Activated T-helper 17 cell treated with anti-CD3 and anti-CD28 coated beads, Interleukin-2, amount 50 U/mL, for 72 hours (primary cell): ENCODE results near the gene PAX8. TPM values are rescaled to one million over a fixed set of nuclear protein-coding genes. Genes with fewer than 3 reads are reported as not detected.

Experiments
- ATAC-seq: fragments of 150-1000 bp; cut with Tn5 transposase; replicated peaks from 2 replicates; pipeline ENCODE4 v1.10.0; 2021; ENCODE audit warnings: mild to moderate bottlenecking, moderate library complexity
- H3K27ac Mint-ChIP-seq: one replicate; pipeline ENCODE4 v1.8.0; 2022; ENCODE audit warnings: mixed read lengths
- H3K27me3 Mint-ChIP-seq: one replicate; pipeline ENCODE4 v1.8.0; 2022; ENCODE audit warnings: mixed read lengths
- H3K36me3 Mint-ChIP-seq: one replicate; pipeline ENCODE4 v1.8.0; 2022; ENCODE audit warnings: low read depth, mild to moderate bottlenecking, mixed read lengths
- H3K4me1 Mint-ChIP-seq: one replicate; pipeline ENCODE4 v1.8.0; 2022; ENCODE audit warnings: mixed read lengths
- H3K4me3 Mint-ChIP-seq: one replicate; pipeline ENCODE4 v1.8.0; 2022; ENCODE audit warnings: mild to moderate bottlenecking, mixed read lengths
- H3K9me3 Mint-ChIP-seq: one replicate; pipeline ENCODE4 v1.8.0; 2022; ENCODE audit warnings: mixed read lengths
- total RNA-seq, 2 donors: library from RNA; stranded (reverse); gene quantifications; one replicate each; pipeline ENCODE4 v1.2.3, GENCODE V29; 2022

The PAX8 gene
- total RNA-seq, 2 donors from 2014 or later: 0.86 to 1.6 TPM

GRCh38 chr2:113180131-113180946 is 98.4 kb downstream of the PAX8 start:
- no peaks in the 10 kb centered on the region for H3K9me3 Mint-ChIP-seq
- peak; percentile 25 for ATAC-seq
- H3K36me3 Mint-ChIP-seq: peaks cover 100% of the 10 kb centered on the region
- H3K27me3 Mint-ChIP-seq: no peaks in the 10 kb centered on the region
- peak overlapping the region; percentile 89 for H3K4me3 Mint-ChIP-seq
- peak overlapping the region; percentile 95 for H3K27ac Mint-ChIP-seq
- peaks cover 54% of the 10 kb centered on the region for H3K4me1 Mint-ChIP-seq

DNA sequence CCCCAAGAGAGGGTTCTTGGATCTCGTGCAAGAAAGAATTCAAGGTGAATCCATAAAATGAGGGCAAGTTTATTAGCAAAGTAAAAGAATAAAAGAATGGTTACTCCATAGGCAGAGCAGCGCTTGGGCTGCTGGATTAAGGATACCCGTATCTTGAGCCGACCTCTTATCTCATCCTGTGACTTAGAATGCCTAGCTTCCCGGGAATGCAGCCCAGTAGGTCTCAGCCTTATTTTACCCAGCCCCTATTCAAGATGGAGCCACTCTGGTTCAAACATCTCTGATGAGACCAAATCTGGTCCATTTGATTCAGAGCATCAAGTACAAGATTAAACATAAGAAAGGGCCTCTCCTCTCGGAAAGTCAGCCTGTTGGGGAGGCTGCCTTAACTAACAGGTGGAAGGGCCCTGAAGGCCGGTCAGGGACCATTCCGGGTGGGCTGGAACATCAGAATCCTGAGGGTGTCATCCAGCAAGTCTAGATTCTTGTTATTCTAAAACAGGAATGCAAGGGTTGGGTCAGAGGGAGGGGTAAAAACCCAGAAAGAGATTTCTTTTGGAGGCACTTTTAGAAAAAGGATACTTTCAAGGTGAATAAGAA is 99.2 kb downstream of the PAX8 start:
- ATAC-seq: no peak
- no peaks in the 10 kb centered on the region for H3K27me3 Mint-ChIP-seq
- peaks cover 54% of the 10 kb centered on the region for H3K4me1 Mint-ChIP-seq
- peak overlapping the region; percentile 95 for H3K27ac Mint-ChIP-seq
- peaks cover 100% of the 10 kb centered on the region for H3K36me3 Mint-ChIP-seq
- H3K4me3 Mint-ChIP-seq: peak overlapping the region; percentile 89
- no peaks in the 10 kb centered on the region for H3K9me3 Mint-ChIP-seq

GRCh38 chr2:113178891-113179290 is 99.8 kb downstream of the PAX8 start:
- peak overlapping the region; percentile 89 for H3K4me3 Mint-ChIP-seq
- peak; percentile 66 for ATAC-seq
- no peaks in the 10 kb centered on the region for H3K9me3 Mint-ChIP-seq
- H3K27me3 Mint-ChIP-seq: no peaks in the 10 kb centered on the region
- H3K4me1 Mint-ChIP-seq: peaks cover 52% of the 10 kb centered on the region
- peaks cover 100% of the 10 kb centered on the region for H3K36me3 Mint-ChIP-seq
- H3K27ac Mint-ChIP-seq: peak overlapping the region; percentile 95

DNA sequence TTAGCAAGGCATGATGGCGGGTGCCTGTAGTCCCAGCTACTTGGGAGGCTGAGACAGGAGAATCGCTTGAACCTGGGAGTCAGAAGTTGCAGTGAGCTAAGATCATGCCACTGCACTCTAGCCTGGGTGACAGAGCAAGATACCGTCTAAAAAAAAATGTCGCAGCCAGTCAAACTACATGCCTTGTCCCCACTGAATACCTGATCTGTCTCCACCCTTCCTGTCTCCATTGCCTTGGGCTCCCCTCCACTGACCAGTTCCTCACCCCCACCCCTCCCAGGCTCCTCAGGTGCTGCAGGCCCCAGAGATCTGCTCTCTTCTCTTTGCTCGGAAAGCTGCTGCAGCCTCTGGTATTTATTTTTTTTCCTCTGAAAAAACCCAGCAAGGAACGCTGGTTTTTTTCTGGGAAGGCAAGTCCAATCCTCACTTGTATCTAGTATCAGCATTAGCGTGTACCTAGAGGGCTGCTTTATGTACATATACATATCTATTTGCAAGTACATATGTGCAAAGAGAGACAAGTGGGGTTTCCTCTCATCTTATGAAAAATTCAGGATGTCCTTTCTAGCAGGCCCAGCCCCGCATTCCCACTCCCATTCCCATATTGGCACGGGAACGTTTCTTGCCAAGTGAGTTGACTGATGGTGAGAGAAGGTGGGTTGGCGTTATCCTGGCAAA is 100.5 kb downstream of the PAX8 start:
- ATAC-seq: no peak
- no peaks in the 10 kb centered on the region for H3K27me3 Mint-ChIP-seq
- H3K27ac Mint-ChIP-seq: peak overlapping the region; percentile 95
- H3K4me1 Mint-ChIP-seq: peaks cover 53% of the 10 kb centered on the region
- peak overlapping the region; percentile 89 for H3K4me3 Mint-ChIP-seq
- H3K36me3 Mint-ChIP-seq: peaks cover 100% of the 10 kb centered on the region
- H3K9me3 Mint-ChIP-seq: no peaks in the 10 kb centered on the region

DNA sequence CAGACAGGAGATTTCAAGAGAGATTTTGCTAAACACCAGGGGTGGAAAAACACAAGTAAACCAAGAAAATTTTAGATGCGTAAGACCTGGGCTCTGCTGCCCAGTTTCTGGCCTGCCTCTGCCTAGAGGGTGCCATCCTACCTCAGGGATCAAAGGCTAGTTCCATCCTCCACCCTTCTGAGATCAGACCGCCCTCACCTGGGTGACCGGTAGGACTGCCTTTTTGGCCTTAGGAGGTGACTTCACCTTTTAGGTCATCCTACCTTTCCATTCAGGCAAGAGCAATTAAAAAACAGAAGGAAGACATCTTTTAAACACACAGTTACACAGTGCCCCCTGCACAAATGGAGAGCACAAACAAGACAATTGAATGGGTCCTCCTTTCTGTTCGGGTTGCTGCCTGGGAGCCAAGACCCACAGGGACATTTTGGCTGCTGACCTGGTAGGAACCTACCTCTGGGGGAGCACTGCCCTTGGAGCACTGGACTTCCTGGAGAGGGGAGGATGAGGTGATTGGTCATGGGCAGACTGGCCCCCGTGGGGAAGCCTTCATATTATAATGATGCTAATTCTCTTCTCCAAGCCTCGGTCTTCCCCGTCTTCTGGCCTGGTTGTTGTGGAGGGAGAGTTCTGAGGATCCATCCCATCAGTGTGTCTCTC is 101.9 kb downstream of the PAX8 start:
- ATAC-seq: no peak
- H3K27ac Mint-ChIP-seq: peak overlapping the region; percentile 88
- no peaks in the 10 kb centered on the region for H3K27me3 Mint-ChIP-seq
- peak overlapping the region; percentile 89 for H3K4me3 Mint-ChIP-seq
- H3K4me1 Mint-ChIP-seq: peaks cover 60% of the 10 kb centered on the region
- no peaks in the 10 kb centered on the region for H3K9me3 Mint-ChIP-seq
- peaks cover 94% of the 10 kb centered on the region for H3K36me3 Mint-ChIP-seq

GRCh38 chr2:113175736-113176695 is 102.7 kb downstream of the PAX8 start:
- Mint-ChIP-seq H3K4me1 (peaks cover 63% of the 10 kb centered on the region), H3K27me3 (no peaks in the 10 kb centered on the region), H3K36me3 (peaks cover 94% of the 10 kb centered on the region), H3K9me3 (peaks cover 3% of the 10 kb centered on the region), H3K4me3 (peak overlapping the region; percentile 89), H3K27ac (peak overlapping the region; percentile 97)
- ATAC-seq: no peak

GRCh38 chr2:113175042-113175628 is 103.6 kb downstream of the PAX8 start:
- H3K36me3 Mint-ChIP-seq: peaks cover 87% of the 10 kb centered on the region
- no peaks in the 10 kb centered on the region for H3K27me3 Mint-ChIP-seq
- peak overlapping the region; percentile 97 for H3K27ac Mint-ChIP-seq
- ATAC-seq: peak; percentile 66
- H3K4me1 Mint-ChIP-seq: peaks cover 57% of the 10 kb centered on the region
- peak overlapping the region; percentile 89 for H3K4me3 Mint-ChIP-seq
- peaks cover 4% of the 10 kb centered on the region for H3K9me3 Mint-ChIP-seq

DNA sequence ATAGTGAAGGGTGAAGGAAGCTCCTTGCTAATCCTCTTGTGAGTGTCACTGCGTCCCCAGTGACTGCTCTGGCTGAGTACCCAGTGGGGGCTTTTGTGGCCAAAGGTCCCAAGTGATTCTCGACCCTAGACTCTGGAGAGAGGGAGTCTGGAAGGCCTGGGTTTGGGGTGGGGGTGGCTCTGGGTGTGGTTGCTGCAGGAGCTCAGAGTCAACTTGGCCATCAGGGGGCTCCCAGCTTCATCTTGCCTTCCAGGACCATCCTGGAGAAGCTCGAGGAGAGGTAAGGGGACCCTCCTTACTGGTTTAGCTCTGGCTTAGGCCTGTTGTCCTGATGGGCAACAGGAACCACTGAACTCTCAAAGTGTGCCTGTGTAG is 104.4 kb downstream of the PAX8 start:
- no peaks in the 10 kb centered on the region for H3K27me3 Mint-ChIP-seq
- peak overlapping the region; percentile 97 for H3K27ac Mint-ChIP-seq
- peaks cover 59% of the 10 kb centered on the region for H3K4me1 Mint-ChIP-seq
- no peak for ATAC-seq
- peak overlapping the region; percentile 89 for H3K4me3 Mint-ChIP-seq
- H3K9me3 Mint-ChIP-seq: peaks cover 4% of the 10 kb centered on the region
- peaks cover 79% of the 10 kb centered on the region for H3K36me3 Mint-ChIP-seq

- H3K27me3 Mint-ChIP-seq: no peaks in the 10 kb centered on the region
- peaks cover 73% of the 10 kb centered on the region for H3K36me3 Mint-ChIP-seq
- H3K4me3 Mint-ChIP-seq: peak within 1 kb of the TSS; percentile 89
- peak within 1 kb of the TSS; percentile 97 for H3K27ac Mint-ChIP-seq
- peaks cover 57% of the 10 kb centered on the region for H3K4me1 Mint-ChIP-seq
- H3K9me3 Mint-ChIP-seq: peaks cover 4% of the 10 kb centered on the region
- peak; percentile 84 for ATAC-seq
Measured at GRCh38 chr2:113173542-113174375, 105.0 kb downstream of the PAX8 start, which contains the start of gene PSD4. Gene PSD4, plus strand, starts transcription at chr2:113173971. Its CDS starts 8,486 bp downstream, at chr2:113182457.

DNA sequence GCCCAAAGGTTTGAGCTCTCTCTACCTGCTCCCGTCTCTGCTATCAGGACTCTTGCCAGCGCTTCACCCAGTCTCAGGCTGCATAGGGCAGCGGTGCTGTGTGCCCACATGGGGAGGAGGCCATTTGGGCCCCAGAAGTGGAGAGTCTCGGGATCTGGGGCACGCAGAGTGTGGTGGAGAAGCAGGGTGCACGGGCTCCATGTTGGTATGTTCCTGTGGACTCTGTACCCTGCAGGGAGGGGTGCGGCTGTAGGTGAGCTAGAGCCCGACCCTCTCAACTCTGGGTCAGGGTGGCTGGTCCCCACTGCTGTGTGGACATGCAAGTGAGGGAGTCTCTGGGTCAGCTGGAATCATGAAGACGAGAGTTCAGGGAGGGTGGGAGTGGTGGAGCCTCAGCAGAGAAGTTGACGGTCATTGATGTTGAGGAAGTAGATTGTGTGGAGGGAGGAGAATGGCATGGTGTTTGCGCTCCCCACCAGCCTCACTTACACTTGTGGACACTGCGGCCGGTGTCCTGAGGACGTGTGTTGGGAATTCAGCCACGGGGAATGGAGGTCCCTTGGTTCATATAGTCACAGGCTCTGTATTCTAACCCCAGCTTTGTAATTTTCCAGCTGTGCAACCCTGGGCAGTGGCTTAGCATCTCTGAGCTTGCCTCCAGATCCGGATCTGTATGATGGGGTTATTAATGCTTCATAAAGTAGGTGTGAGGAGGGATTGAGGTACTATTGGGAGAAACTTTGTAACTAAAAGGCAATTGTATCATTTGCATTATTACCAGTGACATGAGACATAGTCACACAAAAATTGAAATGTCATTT is 105.8 kb downstream of the PAX8 start:
- Mint-ChIP-seq H3K4me1 (peaks cover 57% of the 10 kb centered on the region), H3K27ac (peak overlapping the region; percentile 97), H3K27me3 (no peaks in the 10 kb centered on the region), H3K4me3 (peak overlapping the region; percentile 89), H3K9me3 (peaks cover 4% of the 10 kb centered on the region), H3K36me3 (peaks cover 65% of the 10 kb centered on the region)
- no peak for ATAC-seq

DNA sequence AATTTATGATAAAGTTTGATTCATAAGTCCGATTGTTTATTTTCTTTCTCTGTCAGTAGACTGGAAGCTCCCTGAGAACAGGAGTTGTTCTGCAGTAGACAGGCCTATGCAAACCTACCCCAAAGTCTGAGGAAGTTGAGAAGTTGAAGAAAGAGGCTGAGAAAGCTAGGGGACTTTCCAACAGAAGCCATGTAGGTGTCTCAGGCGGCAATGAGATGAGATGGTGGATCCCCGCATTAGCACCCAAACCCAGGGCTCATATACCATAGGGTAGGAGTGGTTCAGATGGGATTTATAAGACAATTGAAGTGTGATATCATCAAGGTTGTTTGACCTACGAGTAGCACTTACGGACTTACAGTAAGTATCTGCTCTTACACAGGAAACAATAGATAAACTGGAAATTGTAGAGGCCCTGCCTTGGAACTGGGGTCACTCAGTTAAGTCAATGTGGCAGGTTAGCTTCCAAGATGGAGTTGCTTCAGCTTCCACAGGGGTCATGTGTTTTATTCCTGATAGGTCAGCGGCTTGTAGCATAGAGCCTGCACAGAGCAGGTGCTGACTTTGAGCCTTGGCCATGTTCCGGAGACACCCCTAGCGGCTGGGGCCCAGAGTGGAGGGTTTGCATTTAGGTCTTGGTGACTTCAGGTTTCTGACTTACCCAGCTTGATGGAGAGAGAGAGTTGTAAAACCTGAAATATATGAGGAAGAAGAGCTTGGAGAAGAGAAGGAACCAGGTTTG is 107.2 kb downstream of the PAX8 start:
- Mint-ChIP-seq H3K27ac (peak overlapping the region; percentile 82), H3K27me3 (no peaks in the 10 kb centered on the region), H3K4me1 (peaks cover 57% of the 10 kb centered on the region), H3K36me3 (peaks cover 50% of the 10 kb centered on the region), H3K9me3 (peaks cover 4% of the 10 kb centered on the region), H3K4me3 (peak overlapping the region; percentile 89)
- peak; percentile 20 for ATAC-seq
